Activated gamma-delta T cell treated with anti-CD3 and anti-CD28 coated beads, Interleukin-2, amount 50 U/mL, for 16 hours (primary cell): ENCODE measurements around the gene EXOSC2.

Source experiments
- DNase-seq: peaks from one replicate; pipeline ENCODE4 v3.0.0-alpha.2; 2020; ENCODE audit warnings: low read depth

The EXOSC2 gene

GRCh38 chr9:130738281-130738680, 44.7 kb downstream of the EXOSC2 start:
- DNase-seq, result no peak

- DNase-seq, result no peak
Measured at GRCh38 chr9:130739081-130739480, 45.5 kb downstream of the EXOSC2 start.

GRCh38 chr9:130740218-130741023, 46.8 kb downstream of the EXOSC2 start:
- DNase-seq, result no peak

GRCh38 chr9:130741024-130741305, 47.4 kb downstream of the EXOSC2 start:
- DNase-seq, result no peak

GRCh38 chr9:130741831-130742449, 48.4 kb downstream of the EXOSC2 start:
- DNase-seq, result no peak

GRCh38 chr9:130743656-130744055, 50.1 kb downstream of the EXOSC2 start:
- no peak for DNase-seq

- DNase-seq, result no peak
Measured at GRCh38 chr9:130745210-130745800, 51.7 kb downstream of the EXOSC2 start.

- DNase-seq, result no peak
Measured at GRCh38 chr9:130745829-130746228, 52.2 kb downstream of the EXOSC2 start.

- no peak for DNase-seq
Measured at GRCh38 chr9:130746434-130747212, 53.0 kb downstream of the EXOSC2 start.

- DNase-seq, result no peak
Measured at GRCh38 chr9:130751631-130752355, 58.2 kb downstream of the EXOSC2 start.
